HCT116 (cell line): ENCODE results near the gene PRSS2. TPM values are rescaled to one million over a fixed set of nuclear protein-coding genes. Genes with fewer than 3 reads are reported as not detected.
"Not testable (repeated sequence)": the region's sequence is repeated elsewhere in the genome, so short reads cannot be mapped to it uniquely, and the experiment has no call there.

Experiments
- ATAC-seq: fragments of 200-7000 bp; cut with Tn5 transposase; 2 replicates; pipeline ENCODE4 v1.9.1; 2020; ENCODE audit warnings: mild to moderate bottlenecking, moderate library complexity
- BruUV-seq: library from RNA; stranded (reverse); fragments of 400-500 nt; replicated peaks from 2 replicates; lab custom pipeline; 2021; lab: Mats Ljungman, UMichigan
- CTCF ChIA-PET: fragments of 300-600 bp; sonication (Branson Sonifier 250); formaldehyde crosslinking; loops from one replicate; lab custom pipeline; 2021; ENCODE audit warnings: antibody characterized with exemption; lab: Charles Lee
- POLR2A ChIA-PET: fragments of 300-600, 350-600 bp; sonication (Branson Sonifier 250); formaldehyde crosslinking; loops from one replicate; lab custom pipeline; 2021; ENCODE audit warnings: antibody characterized with exemption; lab: Charles Lee
- RAD21 ChIA-PET, 2 experiments: fragments of 300-600 bp; sonication (Branson Sonifier 250); formaldehyde crosslinking; loops; one replicate each; lab custom pipeline; 2023; ENCODE audit warnings: low total read pairs in 2 of 2; ENCODE audit not compliant: uncharacterized antibody in 2 of 2, unreplicated experiment in 2 of 2, low non-redundant PET in 1 of 2; lab: Charles Lee
- DNase-seq: peaks from one replicate; pipeline ENCODE4 v3.0.0-alpha.2; 2010; ENCODE audit warnings: low read depth, low spot score
- H2AFZ ChIP-seq: fragments of 200-600 bp; shearing (Covaris generic), sonication (generic); 2 replicates; pipeline ENCODE4 v1.6.1; 2017; ENCODE audit warnings: low read depth, mixed run types, mixed read lengths, antibody characterized with exemption, low read length; ENCODE audit not compliant: poor library complexity, severe bottlenecking
- H3K27ac ChIP-seq: 2 replicates; pipeline ENCODE4 v1.5.1; 2012; ENCODE audit warnings: low read depth, low read length
- H3K27me3 ChIP-seq: fragments of 200-600 bp; sonication (generic); 2 replicates; pipeline ENCODE4 v1.6.1; 2016; ENCODE audit warnings: mixed run types, low read length, mixed read lengths; ENCODE audit not compliant: insufficient read depth
- H3K36me3 ChIP-seq, 2 experiments: fragments of 200-500 bp in 1 of 2; fragments of 200-600 bp in 1 of 2; sonication (Bioruptor generic) in 1 of 2; sonication (generic) in 1 of 2; 2 replicates each; pipeline versions ENCODE4 v1.5.1 to v1.6.1; 2014 to 2016; ENCODE audit warnings: low read length in 2 of 2, inconsistent platforms in 1 of 2, mixed read lengths in 1 of 2, mixed run types in 1 of 2; ENCODE audit not compliant: insufficient read depth in 2 of 2, control insufficient read depth in 1 of 2
- H3K4me1 ChIP-seq, 2 experiments: fragments of 200-600 bp in 1 of 2; sonication (generic) in 1 of 2; 2 replicates each; pipeline versions ENCODE4 v1.5.1 to v1.6.1; 2012 to 2017; ENCODE audit warnings: low read length in 2 of 2, inconsistent platforms in 1 of 2, mild to moderate bottlenecking in 1 of 2, mixed read lengths in 1 of 2, mixed run types in 1 of 2, moderate library complexity in 1 of 2; ENCODE audit not compliant: insufficient read depth in 2 of 2, control insufficient read depth in 1 of 2
- H3K4me2 ChIP-seq: fragments of 200-600 bp; sonication (generic); 2 replicates; pipeline ENCODE4 v1.6.1; 2017; ENCODE audit warnings: mixed run types, low read length, mixed read lengths
- H3K4me3 ChIP-seq, 2 experiments: fragments of 200-600 bp in 1 of 2; sonication (generic) in 1 of 2; replicated peaks in 1 of 2; 2 replicates each; pipeline ENCODE4 v1.5.1; 2011 to 2016; ENCODE audit warnings: low read length in 2 of 2, control low read depth in 1 of 2, low read depth in 1 of 2, mild to moderate bottlenecking in 1 of 2, mixed read lengths in 1 of 2, mixed run types in 1 of 2
- H3K79me2 ChIP-seq: fragments of 200-600 bp; sonication (generic); 2 replicates; pipeline ENCODE4 v1.6.1; 2017; ENCODE audit warnings: mild to moderate bottlenecking, mixed run types, low read length, moderate library complexity, mixed read lengths; ENCODE audit not compliant: insufficient read depth
- H3K9ac ChIP-seq: fragments of 200-600 bp; sonication (generic); 2 replicates; pipeline ENCODE4 v1.6.1; 2016; ENCODE audit warnings: low read length, mixed read lengths
- H3K9me2 ChIP-seq: fragments of 200-600 bp; sonication (generic), shearing (Covaris generic); 2 replicates; pipeline ENCODE4 v1.6.1; 2017; ENCODE audit warnings: mixed run types, mild to moderate bottlenecking, moderate library complexity; ENCODE audit not compliant: insufficient read depth
- H3K9me3 ChIP-seq, 2 experiments: fragments of 200-500 bp in 1 of 2; fragments of 200-600 bp in 1 of 2; sonication (Bioruptor generic) in 1 of 2; sonication (generic) in 1 of 2; 2 replicates each; pipeline ENCODE4 v1.6.1; 2014 to 2017; ENCODE audit warnings: low read length in 2 of 2, mixed read lengths in 2 of 2, inconsistent platforms in 1 of 2, low read depth in 1 of 2, mild to moderate bottlenecking in 1 of 2, mixed run types in 1 of 2, moderate library complexity in 1 of 2; ENCODE audit not compliant: control insufficient read depth in 1 of 2, insufficient read depth in 1 of 2
- H4K20me1 ChIP-seq: fragments of 200-600 bp; sonication (generic), shearing (Covaris generic); 2 replicates; pipeline ENCODE4 v1.6.1; 2017; ENCODE audit warnings: mixed run types, mild to moderate bottlenecking, moderate library complexity; ENCODE audit not compliant: insufficient read depth
- CBX3 ChIP-seq: IDR thresholded peaks from 2 replicates; pipeline ENCODE4 v1.6.1; 2012; ENCODE audit warnings: low read depth
- CTCF ChIP-seq, 3 experiments: fragments of 200-600 bp in 1 of 3; sonication (generic) in 1 of 3; IDR thresholded peaks in 2 of 3; conservative IDR thresholded peaks in 1 of 3; 2 replicates each; pipeline ENCODE4 v1.5.1; 2012 to 2017; ENCODE audit warnings: low read depth in 2 of 3, low read length in 2 of 3, antibody characterized with exemption in 1 of 3, borderline replicate concordance in 1 of 3, control low read depth in 1 of 3, mild to moderate bottlenecking in 1 of 3, mixed read lengths in 1 of 3, mixed run types in 1 of 3, moderate library complexity in 1 of 3; ENCODE audit not compliant: insufficient read depth in 1 of 3
- EZH2 ChIP-seq: fragments of 200-600 bp; sonication (generic); IDR thresholded peaks from 2 replicates; pipeline ENCODE4 v1.6.1; 2017; ENCODE audit warnings: antibody characterized with exemption, mixed run types
- EZH2phosphoT487 ChIP-seq: fragments of 200-600 bp; IDR thresholded peaks from 2 replicates; pipeline ENCODE4 v1.6.1; 2018; ENCODE audit warnings: antibody characterized with exemption, borderline replicate concordance
- FOSL1 ChIP-seq: IDR thresholded peaks from 2 replicates; pipeline ENCODE4 v1.6.1; 2012; ENCODE audit warnings: low read depth
- POLR2A ChIP-seq: IDR thresholded peaks from 2 replicates; pipeline ENCODE4 v1.7.0; 2011; ENCODE audit warnings: borderline replicate concordance; ENCODE audit not compliant: insufficient read depth, insufficient read length; ENCODE audit errors: extremely low read depth
- RAD21 ChIP-seq: IDR thresholded peaks from 2 replicates; pipeline ENCODE4 v1.6.1; 2012; ENCODE audit warnings: low read depth, mild to moderate bottlenecking
- SP1 ChIP-seq: IDR thresholded peaks from 2 replicates; pipeline ENCODE4 v1.6.1; 2012; ENCODE audit warnings: low read depth
- SRF ChIP-seq: IDR thresholded peaks from 2 replicates; pipeline ENCODE4 v1.6.1; 2012; ENCODE audit warnings: low read depth
- TCF7L2 ChIP-seq: IDR thresholded peaks from 2 replicates; pipeline ENCODE4 v1.7.0; 2011; ENCODE audit warnings: borderline replicate concordance, inconsistent platforms; ENCODE audit not compliant: insufficient read depth, insufficient read length; ENCODE audit errors: extremely low read depth
- YY1 ChIP-seq: IDR thresholded peaks from 2 replicates; pipeline ENCODE4 v1.6.1; 2011; ENCODE audit warnings: low read length, low read depth, moderate library complexity, mild to moderate bottlenecking; ENCODE audit not compliant: insufficient replicate concordance; ENCODE audit errors: extremely low read depth
- ZNF274 ChIP-seq: fragments of 200-500 bp; sonication (Bioruptor generic); IDR thresholded peaks from 2 replicates; pipeline ENCODE4 v1.6.1; 2014; ENCODE audit warnings: mild to moderate bottlenecking, low read depth, low read length, inconsistent platforms
- intact Hi-C: fragments of 100-400 bp; cut with micrococcal nuclease; formaldehyde crosslinking; loops from 2 replicates; pipeline ENCODE4 v1.10.0; 2022
- total RNA-seq: library from RNA; stranded (reverse); gene quantifications from one replicate; pipeline ENCODE4 v1.2.1, GENCODE V29; 2021; ENCODE audit not compliant: unreplicated experiment
- TF ChIP-seq, protein P1 (sequence below): IDR thresholded peaks from 2 replicates; pipeline ENCODE4 v1.6.1; 2012
- TF ChIP-seq, protein P2 (sequence below): IDR thresholded peaks from 2 replicates; pipeline ENCODE4 v1.6.1; 2012

Gene PRSS2
- total RNA-seq, 1 experiment from 2014 or later = 36.8 TPM

DNA sequence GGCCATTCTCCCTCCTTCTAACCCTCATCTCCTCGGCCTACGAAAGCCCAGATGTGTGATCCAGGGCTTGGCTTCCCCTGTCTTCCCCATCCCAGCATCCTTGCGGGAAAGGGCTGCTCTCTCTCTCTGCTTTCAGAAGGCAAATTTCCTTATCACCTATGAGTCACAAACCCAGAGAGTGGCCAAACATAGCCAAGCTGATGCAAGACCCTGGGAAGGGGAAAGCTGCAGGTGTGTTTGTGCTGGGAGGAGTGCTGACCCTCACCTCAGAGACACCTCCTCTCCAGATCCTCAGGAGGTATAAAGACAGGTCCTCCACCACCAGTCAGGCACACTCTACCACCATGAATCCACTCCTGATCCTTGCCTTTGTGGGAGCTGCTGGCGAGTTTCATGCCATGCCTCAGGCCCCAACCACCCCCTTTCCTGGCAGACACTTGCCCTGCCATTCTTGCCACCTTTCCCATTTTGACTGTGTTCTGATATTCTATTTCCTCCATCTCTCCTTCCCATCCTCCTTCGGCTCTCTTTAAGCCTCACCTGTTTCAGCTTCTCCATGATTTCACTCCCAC is 10.6 kb upstream of the PRSS2 start:
- no peaks in the 10 kb centered on the region for H3K36me3 ChIP-seq
- no peak overlapping the region for H2AFZ ChIP-seq
- intact Hi-C loops = no loop called here
- ChIA-PET POLR2A (no interaction called here), CTCF (interaction anchor here (2.0 kb wide), 1 partner anchor 23 kb away, joined by 9 read pairs; no protein-coding TSS in a partner anchor), RAD21 (no interaction called here)
- DNase-seq (no peak), ATAC-seq (no peak)
- H3K9me2 ChIP-seq = no peaks in the 10 kb centered on the region
- no peaks in the 10 kb centered on the region for H3K4me1 ChIP-seq
- H3K79me2 ChIP-seq = no peaks in the 10 kb centered on the region
- no peaks in the 10 kb centered on the region for H3K9me3 ChIP-seq
- H4K20me1 ChIP-seq = no peaks in the 10 kb centered on the region
- no peak overlapping the region for H3K4me3 ChIP-seq
- no peak overlapping the region for H3K9ac ChIP-seq
- H3K27ac ChIP-seq = no peak overlapping the region
- H3K4me2 ChIP-seq = no peak overlapping the region
- no peak for TF ChIP-seq YY1
- no peak for TF ChIP-seq SP1
- TF ChIP-seq SRF = no peak
- TF ChIP-seq, protein P1, sequence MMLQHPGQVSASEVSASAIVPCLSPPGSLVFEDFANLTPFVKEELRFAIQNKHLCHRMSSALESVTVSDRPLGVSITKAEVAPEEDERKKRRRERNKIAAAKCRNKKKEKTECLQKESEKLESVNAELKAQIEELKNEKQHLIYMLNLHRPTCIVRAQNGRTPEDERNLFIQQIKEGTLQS = no peak
- no peak for TF ChIP-seq RAD21
- TF ChIP-seq CBX3 = no peak
- no peak for TF ChIP-seq CTCF (IDR thresholded peaks at IDR 0.05 in 2 of 3, conservative IDR thresholded peaks at IDR 0.05 in 1 of 3; ENCODE audit: borderline replicate concordance in 1 of 3, insufficient read depth in 1 of 3, low read depth in 2 of 3, low read length in 2 of 3)
- TF ChIP-seq FOSL1 = no peak
- no peak for TF ChIP-seq ZNF274
- TF ChIP-seq EZH2phosphoT487 = no peak
- no peak for TF ChIP-seq EZH2
- no peak for TF ChIP-seq POLR2A
- no peak for TF ChIP-seq TCF7L2
- TF ChIP-seq, protein P2, sequence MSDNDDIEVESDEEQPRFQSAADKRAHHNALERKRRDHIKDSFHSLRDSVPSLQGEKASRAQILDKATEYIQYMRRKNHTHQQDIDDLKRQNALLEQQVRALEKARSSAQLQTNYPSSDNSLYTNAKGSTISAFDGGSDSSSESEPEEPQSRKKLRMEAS = no peak
- H3K27me3 ChIP-seq = peaks cover 40% of the 10 kb centered on the region
- no TSS peak for BruUV-seq

DNA sequence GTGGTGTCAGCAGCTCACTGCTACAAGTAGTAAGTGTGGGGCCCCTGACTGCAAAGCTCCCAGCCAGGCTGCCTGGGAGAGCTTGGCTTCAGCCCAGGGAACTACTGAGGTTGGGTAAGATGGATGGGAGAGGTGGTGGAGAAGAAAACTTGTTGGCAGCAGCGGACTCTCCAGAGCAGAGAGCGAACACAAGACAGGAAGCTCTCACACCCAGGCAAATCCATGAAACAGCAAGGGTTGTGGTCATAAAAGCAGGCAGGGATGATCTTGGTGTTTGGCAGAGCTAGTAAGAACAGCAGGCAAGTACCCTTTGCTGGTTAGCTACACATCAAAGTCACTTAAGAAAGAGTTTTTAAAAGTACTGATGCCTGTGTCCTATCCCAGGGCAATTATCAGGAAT is 9.2 kb upstream of the PRSS2 start:
- RAD21 ChIA-PET, H3K4me1 ChIP-seq, POLR2A ChIA-PET, BruUV-seq, H3K36me3 ChIP-seq, ATAC-seq, H2AFZ ChIP-seq, intact Hi-C loops, H3K9me3 ChIP-seq, H3K9ac ChIP-seq, H3K27ac ChIP-seq, H4K20me1 ChIP-seq, H3K9me2 ChIP-seq, H3K4me2 ChIP-seq, H3K79me2 ChIP-seq, DNase-seq, H3K4me3 ChIP-seq: not testable (repeated sequence)
- H3K27me3 ChIP-seq = peaks cover 40% of the 10 kb centered on the region
- CTCF ChIA-PET = interaction anchor here (2.0 kb wide), 1 partner anchor 22 kb away, joined by 9 read pairs; no protein-coding TSS in a partner anchor
